HEK293T (cell line): ENCODE data around the gene LRRC70.

Source experiments
- CTCF ChIA-PET: fragments of 350-600 bp; formaldehyde crosslinking; extraction: SDS; loops from one replicate; lab custom pipeline; 2021; ENCODE audit warnings: antibody characterized with exemption, inconsistent platforms; lab: Yijun Ruan, JAX
- POLR2A ChIA-PET: fragments of 350-600 bp; formaldehyde crosslinking; extraction: SDS; loops from one replicate; lab custom pipeline; 2020; ENCODE audit warnings: antibody characterized with exemption, inconsistent platforms; lab: Yijun Ruan, JAX
- DNase-seq: peaks from one replicate; pipeline ENCODE4 v3.0.0; 2012; ENCODE audit warnings: mixed read lengths; ENCODE audit errors: extremely low spot score
- ARNT ChIP-seq: fragments of 450-650 bp; IDR thresholded peaks from 2 replicates; pipeline ENCODE4 v1.6.1; 2017; ENCODE audit warnings: mild to moderate bottlenecking
- BHLHE40 ChIP-seq: fragments of 450-650 bp; IDR thresholded peaks from 2 replicates; pipeline ENCODE4 v1.6.1; 2016; ENCODE audit warnings: mild to moderate bottlenecking, moderate library complexity, borderline replicate concordance
- CTBP1 ChIP-seq: fragments of 450-650 bp; IDR thresholded peaks from 2 replicates; pipeline ENCODE4 v1.6.1; 2016; ENCODE audit warnings: borderline replicate concordance
- ELF4 ChIP-seq: fragments of 450-650 bp; IDR thresholded peaks from 2 replicates; pipeline ENCODE4 v1.6.1; 2017; ENCODE audit warnings: antibody characterized with exemption
- FOXA1 ChIP-seq: fragments of 450-650 bp; IDR thresholded peaks from 2 replicates; pipeline ENCODE4 v1.6.1; 2016; ENCODE audit warnings: mild to moderate bottlenecking
- FOXK2 ChIP-seq: fragments of 450-650 bp; IDR thresholded peaks from 2 replicates; pipeline ENCODE4 v1.6.1; 2016; ENCODE audit warnings: mild to moderate bottlenecking
- FOXM1 ChIP-seq: fragments of 450-650 bp; IDR thresholded peaks from 2 replicates; pipeline ENCODE4 v1.6.1; 2017; ENCODE audit warnings: mild to moderate bottlenecking, borderline replicate concordance
- HDGF ChIP-seq: fragments of 450-650 bp; IDR thresholded peaks from 2 replicates; pipeline ENCODE4 v1.6.1; 2017; ENCODE audit warnings: antibody characterized with exemption, borderline replicate concordance
- L3MBTL2 ChIP-seq: fragments of 450-650 bp; conservative IDR thresholded peaks from 2 replicates; pipeline ENCODE4 v1.6.1; 2016; ENCODE audit warnings: mild to moderate bottlenecking
- LEF1 ChIP-seq: fragments of 450-650 bp; IDR thresholded peaks from 2 replicates; pipeline ENCODE4 v1.6.1; 2017; ENCODE audit warnings: mild to moderate bottlenecking, borderline replicate concordance
- NFRKB ChIP-seq: fragments of 450-650 bp; IDR thresholded peaks from 2 replicates; pipeline ENCODE4 v1.6.1; 2016; ENCODE audit warnings: mild to moderate bottlenecking, moderate library complexity
- PKNOX1 ChIP-seq: fragments of 450-650 bp; IDR thresholded peaks from 2 replicates; pipeline ENCODE4 v1.6.1; 2016
- SP1 ChIP-seq: fragments of 450-650 bp; IDR thresholded peaks from 2 replicates; pipeline ENCODE4 v1.6.1; 2017
- SUZ12 ChIP-seq: fragments of 450-650 bp; IDR thresholded peaks from 2 replicates; pipeline ENCODE4 v1.6.1; 2016; ENCODE audit warnings: mild to moderate bottlenecking
- TARDBP ChIP-seq: fragments of 450-650 bp; IDR thresholded peaks from 2 replicates; pipeline ENCODE4 v1.6.1; 2016
- ZNF384 ChIP-seq: fragments of 450-650 bp; IDR thresholded peaks from 2 replicates; pipeline ENCODE4 v1.6.1; 2016

The LRRC70 gene

GRCh38 chr5:62542720-62543119 is 35.9 kb upstream of the LRRC70 start:
- CTCF ChIA-PET: no interaction called here
- DNase-seq: no peak
- TF ChIP-seq SP1 (no peak), L3MBTL2 (no peak), HDGF (no peak), SUZ12 (no peak), PKNOX1 (no peak), ARNT (no peak), FOXM1 (no peak), BHLHE40 (no peak), FOXK2 (no peak), NFRKB (no peak)
- POLR2A ChIA-PET: no interaction called here

- TF ChIP-seq ELF4: no peak
- TF ChIP-seq L3MBTL2: no peak
- TF ChIP-seq NFRKB: no peak
- no peak for TF ChIP-seq ZNF384
- no peak for TF ChIP-seq ARNT
- no peak for TF ChIP-seq BHLHE40
- no peak for TF ChIP-seq TARDBP
- TF ChIP-seq PKNOX1: no peak
- TF ChIP-seq FOXA1: no peak
- no peak for TF ChIP-seq FOXK2
- no peak for TF ChIP-seq LEF1
- TF ChIP-seq SUZ12: no peak
- TF ChIP-seq HDGF: no peak
- no peak for TF ChIP-seq SP1
- no peak for TF ChIP-seq FOXM1
- no peak for TF ChIP-seq CTBP1
- POLR2A ChIA-PET: no interaction called here
- CTCF ChIA-PET: no interaction called here
- no peak for DNase-seq
Observed at GRCh38 chr5:62547945-62548630, 30.5 kb upstream of the LRRC70 start.

- CTCF ChIA-PET: no interaction called here
- no peak for TF ChIP-seq PKNOX1
Observed at GRCh38 chr5:62550103-62550502, 28.5 kb upstream of the LRRC70 start.

GRCh38 chr5:62555930-62556329 is 22.7 kb upstream of the LRRC70 start:
- ChIA-PET POLR2A (no interaction called here), CTCF (no interaction called here)
- TF ChIP-seq SUZ12 (no peak), BHLHE40 (no peak), CTBP1 (no peak), FOXK2 (no peak), ELF4 (no peak), NFRKB (no peak)
- no peak for DNase-seq

More at GRCh38 chr5:62550103-62550502, 28.5 kb upstream of the LRRC70 start:
- DNase-seq: no peak
- POLR2A ChIA-PET: no interaction called here

GRCh38 chr5:62558941-62559340 is 19.7 kb upstream of the LRRC70 start:
- ChIA-PET CTCF (no interaction called here), POLR2A (no interaction called here)
- DNase-seq: no peak
- no peak for TF ChIP-seq CTBP1
- no peak for TF ChIP-seq ELF4
- no peak for TF ChIP-seq HDGF
- no peak for TF ChIP-seq BHLHE40
- no peak for TF ChIP-seq ZNF384
- no peak for TF ChIP-seq LEF1
- no peak for TF ChIP-seq TARDBP
- no peak for TF ChIP-seq ARNT
- TF ChIP-seq NFRKB: no peak
- TF ChIP-seq SP1: no peak
- TF ChIP-seq L3MBTL2: no peak
- no peak for TF ChIP-seq FOXA1
- no peak for TF ChIP-seq PKNOX1

GRCh38 chr5:62560786-62561185 is 17.8 kb upstream of the LRRC70 start:
- ChIA-PET CTCF (no interaction called here), POLR2A (no interaction called here)
- no peak for DNase-seq
- no peak for TF ChIP-seq HDGF
- TF ChIP-seq L3MBTL2: no peak
- TF ChIP-seq PKNOX1: no peak
- TF ChIP-seq FOXK2: no peak
- no peak for TF ChIP-seq SUZ12
- TF ChIP-seq ARNT: no peak
- TF ChIP-seq TARDBP: no peak
